Upper lobe of right lung (tissue), 1 donor: ENCODE data around the gene CHRNB1. TPM values are rescaled to one million over a fixed set of nuclear protein-coding genes. Genes with fewer than 3 reads are reported as not detected.

Experiments used
- ATAC-seq: fragments of 200-7000 bp; cut with Tn5 transposase; one replicate; pipeline ENCODE4 v1.9.1; 2020; ENCODE audit warnings: mild to moderate bottlenecking, moderate library complexity
- DNase-seq: peaks from one replicate; pipeline ENCODE4 v3.0.0-alpha.2; 2020
- H3K27ac ChIP-seq: fragments of 200-600 bp; one replicate; pipeline ENCODE4 v1.8.0; 2022
- H3K27me3 ChIP-seq: fragments of 200-600 bp; one replicate; pipeline ENCODE4 v1.8.0; 2022; ENCODE audit warnings: mild to moderate bottlenecking
- H3K36me3 ChIP-seq: fragments of 200-600 bp; one replicate; pipeline ENCODE4 v1.8.0; 2022
- H3K4me1 ChIP-seq: fragments of 200-600 bp; one replicate; pipeline ENCODE4 v1.8.0; 2022
- H3K4me3 ChIP-seq: fragments of 200-600 bp; one replicate; pipeline ENCODE4 v1.8.0; 2022; ENCODE audit warnings: mild to moderate bottlenecking
- H3K9me3 ChIP-seq: fragments of 200-600 bp; one replicate; pipeline ENCODE4 v1.8.0; 2022
- CTCF ChIP-seq: fragments of 200-600 bp; IDR thresholded peaks from one replicate; pipeline ENCODE4 v1.8.0; 2022; ENCODE audit warnings: antibody characterized with exemption
- intact Hi-C: fragments of 100-400 bp; cut with DNase I; formaldehyde crosslinking; loops from one replicate; pipeline ENCODE4 v1.11.0; 2022
- total RNA-seq: library from RNA; stranded (reverse); fragmentation: NEBNext Ultra II Directional; extraction: Animal tissue kit (Norgen Biotek cat#: 25700); gene quantifications from one replicate; pipeline ENCODE4 v1.2.1, GENCODE V29; 2021
- donor health status: DM: no; HTN: yes; CAD: no; lungs with severe emphysema.

Gene CHRNB1
- total RNA-seq, 1 donor from 2014 or later = 10.1 TPM

DNA sequence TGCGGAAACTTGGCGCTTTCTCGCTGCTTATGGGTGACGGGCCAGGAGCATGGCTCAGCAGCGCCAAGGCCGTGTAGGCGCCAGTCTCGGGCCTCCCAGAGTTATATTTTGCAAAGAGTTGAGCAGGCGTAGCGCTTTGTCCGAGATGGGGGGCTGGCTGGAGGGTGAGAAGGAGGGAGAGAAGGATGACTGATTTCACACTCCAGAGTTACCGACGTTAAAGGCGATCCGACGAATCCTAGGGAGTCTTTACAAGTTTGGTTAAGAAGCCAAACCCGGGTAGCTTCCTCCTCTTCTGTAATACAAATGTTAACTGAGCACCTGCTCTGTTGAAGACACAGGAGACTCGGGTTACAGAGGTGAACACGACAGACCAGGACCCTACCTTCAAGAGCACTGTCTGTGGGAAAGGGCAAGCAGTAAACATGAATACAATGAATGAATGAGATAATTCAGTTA, 40.1 kb downstream of the CHRNB1 start:
- Histone ChIP-seq H3K9me3 (no peaks in the 10 kb centered on the region), H3K27me3 (no peaks in the 10 kb centered on the region), H3K27ac (peak overlapping the region; percentile 100), H3K36me3 (peaks cover 5% of the 10 kb centered on the region), H3K4me3 (peak overlapping the region; percentile 78), H3K4me1 (peaks cover 42% of the 10 kb centered on the region)
- TF ChIP-seq CTCF = peak; percentile 19
- intact Hi-C loops = no loop called here
- ATAC-seq (no peak), DNase-seq (no peak)

DNA sequence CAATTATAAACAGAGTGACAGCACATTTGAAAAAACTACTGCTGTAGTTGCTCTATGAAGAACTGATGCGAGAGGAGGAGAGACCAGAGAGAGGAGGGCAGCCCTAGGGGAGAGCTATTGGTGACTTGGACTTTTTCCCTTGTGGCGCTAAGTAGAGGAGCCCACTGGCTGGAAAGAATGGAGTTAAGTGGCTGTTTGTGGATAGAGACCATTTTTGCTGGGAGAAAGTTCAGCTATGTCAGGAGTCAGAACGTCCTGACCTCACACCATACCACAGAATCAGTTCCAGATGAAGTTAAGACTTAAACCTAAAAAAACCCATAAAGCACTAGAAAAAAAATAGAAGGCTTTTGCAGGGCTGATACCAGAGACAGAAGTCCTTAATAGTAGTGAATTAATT, 41.3 kb downstream of the CHRNB1 start:
- H3K27ac ChIP-seq = peak overlapping the region; percentile 55
- H3K9me3 ChIP-seq = no peaks in the 10 kb centered on the region
- H3K36me3 ChIP-seq = peaks cover 6% of the 10 kb centered on the region
- no peak for TF ChIP-seq CTCF
- peak overlapping the region; percentile 78 for H3K4me3 ChIP-seq
- no peak for ATAC-seq
- peaks cover 39% of the 10 kb centered on the region for H3K4me1 ChIP-seq
- intact Hi-C loops = no loop called here
- no peak for DNase-seq
- no peaks in the 10 kb centered on the region for H3K27me3 ChIP-seq

DNA sequence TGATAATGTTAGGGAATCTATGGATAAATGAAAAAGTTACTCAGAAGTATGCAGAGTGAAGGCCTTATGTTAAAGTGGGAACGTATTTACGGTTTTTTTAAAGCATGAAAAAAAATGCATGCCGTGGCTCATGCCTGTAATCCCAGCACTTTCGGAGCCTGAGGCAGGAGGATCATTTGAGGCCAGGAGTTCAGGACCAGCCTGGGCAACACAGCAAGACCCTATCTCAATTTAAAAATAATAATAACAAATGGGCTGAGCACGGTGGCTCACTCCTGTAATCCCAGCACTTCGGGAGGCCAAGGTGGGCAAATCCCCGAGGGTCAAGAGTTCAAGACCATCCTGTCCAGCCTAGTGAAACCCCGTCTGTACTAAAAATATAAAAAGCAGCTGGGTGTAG, 45.3 kb downstream of the CHRNB1 start:
- ATAC-seq (no peak), DNase-seq (no peak)
- Histone ChIP-seq H3K27me3 (no peaks in the 10 kb centered on the region), H3K27ac (no peak overlapping the region), H3K9me3 (no peaks in the 10 kb centered on the region), H3K36me3 (peaks cover 27% of the 10 kb centered on the region), H3K4me1 (peaks cover 38% of the 10 kb centered on the region), H3K4me3 (no peak overlapping the region)
- intact Hi-C loops = no loop called here
- TF ChIP-seq CTCF = no peak

DNA sequence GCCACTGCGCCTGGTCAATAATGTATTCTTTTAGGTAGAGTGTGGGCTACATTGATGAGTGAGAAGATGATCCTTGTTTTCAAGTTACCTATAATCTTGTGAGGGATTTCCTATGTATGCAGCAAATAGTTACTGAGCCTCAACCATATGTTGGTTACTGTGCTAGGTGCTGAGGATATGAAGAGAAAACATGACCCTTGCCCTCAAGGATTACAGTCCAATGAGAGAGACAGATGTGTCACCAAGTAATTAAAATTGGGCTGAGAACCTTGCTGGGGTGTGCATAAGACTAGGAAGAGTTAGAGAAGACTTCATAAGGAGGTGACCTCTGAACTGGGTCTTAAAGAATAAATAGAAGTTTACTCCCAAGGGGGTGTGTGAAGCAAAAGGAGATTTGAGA, 46.7 kb downstream of the CHRNB1 start:
- H3K9me3 ChIP-seq = no peaks in the 10 kb centered on the region
- no peak for TF ChIP-seq CTCF
- no peak for ATAC-seq
- no peak for DNase-seq
- intact Hi-C loops = no loop called here
- H3K36me3 ChIP-seq = peaks cover 37% of the 10 kb centered on the region
- H3K4me1 ChIP-seq = peaks cover 23% of the 10 kb centered on the region
- H3K27ac ChIP-seq = no peak overlapping the region
- no peak overlapping the region for H3K4me3 ChIP-seq
- H3K27me3 ChIP-seq = no peaks in the 10 kb centered on the region

DNA sequence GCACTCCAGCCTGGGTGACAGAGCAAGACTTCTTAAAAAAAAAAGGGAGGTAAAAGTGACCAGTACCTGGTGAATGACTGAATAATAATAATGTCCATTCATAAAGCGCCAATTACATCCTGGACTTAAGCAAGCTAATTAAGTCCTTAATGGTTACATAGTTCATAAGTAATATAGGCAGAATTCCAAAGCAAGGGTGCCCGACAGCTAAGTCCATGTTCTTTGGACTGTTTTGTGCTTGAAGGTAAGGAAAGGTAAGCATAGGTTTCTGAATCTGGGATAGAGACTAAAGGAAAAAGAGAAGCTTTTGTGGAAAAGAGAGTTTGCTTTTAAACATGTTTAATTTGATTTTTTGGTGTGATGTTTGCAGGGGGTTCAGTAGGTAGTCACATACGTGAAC, 49.1 kb downstream of the CHRNB1 start:
- no peak for TF ChIP-seq CTCF
- DNase-seq = no peak
- no peaks in the 10 kb centered on the region for H3K9me3 ChIP-seq
- H3K27me3 ChIP-seq = no peaks in the 10 kb centered on the region
- H3K27ac ChIP-seq = no peak overlapping the region
- H3K4me1 ChIP-seq = peaks cover 9% of the 10 kb centered on the region
- intact Hi-C loops = no loop called here
- ATAC-seq = no peak
- H3K36me3 ChIP-seq = peaks cover 56% of the 10 kb centered on the region
- H3K4me3 ChIP-seq = no peak overlapping the region

DNA sequence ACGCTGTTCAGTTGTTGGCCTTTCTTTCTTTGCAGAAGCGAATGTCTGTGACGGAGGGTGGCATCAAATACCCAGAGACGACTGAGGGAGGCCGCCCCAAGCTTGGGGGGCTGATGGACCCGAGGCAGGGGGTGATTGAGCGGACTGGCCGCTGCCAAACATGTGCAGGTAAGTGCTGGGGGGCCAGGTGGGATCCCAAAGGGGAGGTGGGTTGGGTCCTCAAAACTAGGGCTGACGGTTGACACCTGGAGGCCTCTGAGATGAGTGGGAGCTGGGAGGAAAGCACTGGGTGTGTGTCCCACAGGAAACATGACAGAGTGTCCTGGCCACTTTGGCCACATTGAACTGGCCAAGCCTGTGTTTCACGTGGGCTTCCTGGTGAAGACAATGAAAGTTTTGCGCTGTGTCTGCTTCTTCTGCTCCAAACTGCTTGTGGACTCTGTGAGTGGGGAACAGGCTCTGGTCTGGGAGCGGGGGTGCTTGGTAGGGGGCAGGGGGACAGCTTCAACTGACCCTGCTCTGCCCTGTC, 51.1 kb downstream of the CHRNB1 start:
- DNase-seq (no peak), ATAC-seq (peak; percentile 5)
- TF ChIP-seq CTCF = no peak
- H3K4me1 ChIP-seq = peaks cover 5% of the 10 kb centered on the region
- H3K9me3 ChIP-seq = no peaks in the 10 kb centered on the region
- peaks cover 76% of the 10 kb centered on the region for H3K36me3 ChIP-seq
- H3K4me3 ChIP-seq = no peak overlapping the region
- intact Hi-C loops = no loop called here
- H3K27me3 ChIP-seq = no peaks in the 10 kb centered on the region
- no peak overlapping the region for H3K27ac ChIP-seq
